HG03432 (cell line): Measurements from ENCODE around the gene NTSR1.

Experiments used
- ATAC-seq: cut with Tn5 transposase; IDR thresholded peaks from one replicate; pipeline ENCODE4 v1.9.1; 2021; ENCODE audit warnings: mild to moderate bottlenecking, moderate library complexity; ENCODE audit not compliant: unreplicated experiment

NTSR1 gene

GRCh38 chr20:62708591-62709536 lies at the start of gene NTSR1:
TSS of gene NTSR1 (plus strand) at chr20:62708836. CDS start at chr20:62709208, 372 bp downstream.
- no peak for ATAC-seq

- no peak for ATAC-seq
Measured at GRCh38 chr20:62659488-62660239, 49.0 kb upstream of the NTSR1 start.

- no peak for ATAC-seq
Measured at GRCh38 chr20:62660240-62660615, 48.4 kb upstream of the NTSR1 start.

- ATAC-seq = no peak
Measured at GRCh38 chr20:62660768-62661167, 47.9 kb upstream of the NTSR1 start.

GRCh38 chr20:62661647-62662046 lies 47.0 kb upstream of the NTSR1 start:
- ATAC-seq = no peak

- no peak for ATAC-seq
Measured at GRCh38 chr20:62662422-62662821, 46.2 kb upstream of the NTSR1 start.

GRCh38 chr20:62663145-62664018 lies 45.3 kb upstream of the NTSR1 start:
- ATAC-seq = no peak

- ATAC-seq = no peak
Measured at GRCh38 chr20:62664019-62664971, 44.3 kb upstream of the NTSR1 start.

- ATAC-seq = no peak
Measured at GRCh38 chr20:62665153-62665754, 43.4 kb upstream of the NTSR1 start.

GRCh38 chr20:62665826-62666735 lies 42.6 kb upstream of the NTSR1 start:
- ATAC-seq = no peak

- ATAC-seq = no peak
Measured at GRCh38 chr20:62666736-62667529, 41.7 kb upstream of the NTSR1 start.

- ATAC-seq = no peak
Measured at GRCh38 chr20:62667530-62668440, 40.9 kb upstream of the NTSR1 start.

- ATAC-seq = no peak
Measured at GRCh38 chr20:62668441-62669027, 40.1 kb upstream of the NTSR1 start.

GRCh38 chr20:62669249-62669648 lies 39.4 kb upstream of the NTSR1 start:
- no peak for ATAC-seq

- no peak for ATAC-seq
Measured at GRCh38 chr20:62670156-62670555, 38.5 kb upstream of the NTSR1 start.

- ATAC-seq = no peak
Measured at GRCh38 chr20:62670998-62671397, 37.6 kb upstream of the NTSR1 start.
